Measurements from ENCODE around the gene ADCY9. TPM values are rescaled to one million over a fixed set of nuclear protein-coding genes. Genes with fewer than 3 reads are reported as not detected.

Gene ADCY9
- total RNA-seq, 1 experiment from 2014 or later = 11.5 TPM

DNA sequence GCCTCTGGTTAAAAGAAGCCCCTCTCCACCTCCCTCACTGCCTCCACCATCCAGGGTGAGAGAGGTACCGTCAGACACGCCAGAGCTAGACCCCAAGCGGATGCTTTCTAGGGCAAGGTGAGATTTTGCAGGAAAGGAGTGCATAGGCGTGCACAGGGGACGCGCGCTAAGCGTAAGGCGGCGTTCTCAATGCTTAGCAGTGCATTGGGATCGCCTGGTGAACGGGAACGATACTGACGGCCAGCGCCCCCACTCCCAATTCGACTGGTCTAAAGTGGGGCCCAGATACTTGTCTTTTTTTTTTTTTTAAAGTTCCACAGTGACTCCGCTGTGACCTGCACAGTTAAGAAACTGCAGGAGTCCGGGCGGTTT is 177.8 kb downstream of the ADCY9 start:
- TF ChIP-seq, protein P1, sequence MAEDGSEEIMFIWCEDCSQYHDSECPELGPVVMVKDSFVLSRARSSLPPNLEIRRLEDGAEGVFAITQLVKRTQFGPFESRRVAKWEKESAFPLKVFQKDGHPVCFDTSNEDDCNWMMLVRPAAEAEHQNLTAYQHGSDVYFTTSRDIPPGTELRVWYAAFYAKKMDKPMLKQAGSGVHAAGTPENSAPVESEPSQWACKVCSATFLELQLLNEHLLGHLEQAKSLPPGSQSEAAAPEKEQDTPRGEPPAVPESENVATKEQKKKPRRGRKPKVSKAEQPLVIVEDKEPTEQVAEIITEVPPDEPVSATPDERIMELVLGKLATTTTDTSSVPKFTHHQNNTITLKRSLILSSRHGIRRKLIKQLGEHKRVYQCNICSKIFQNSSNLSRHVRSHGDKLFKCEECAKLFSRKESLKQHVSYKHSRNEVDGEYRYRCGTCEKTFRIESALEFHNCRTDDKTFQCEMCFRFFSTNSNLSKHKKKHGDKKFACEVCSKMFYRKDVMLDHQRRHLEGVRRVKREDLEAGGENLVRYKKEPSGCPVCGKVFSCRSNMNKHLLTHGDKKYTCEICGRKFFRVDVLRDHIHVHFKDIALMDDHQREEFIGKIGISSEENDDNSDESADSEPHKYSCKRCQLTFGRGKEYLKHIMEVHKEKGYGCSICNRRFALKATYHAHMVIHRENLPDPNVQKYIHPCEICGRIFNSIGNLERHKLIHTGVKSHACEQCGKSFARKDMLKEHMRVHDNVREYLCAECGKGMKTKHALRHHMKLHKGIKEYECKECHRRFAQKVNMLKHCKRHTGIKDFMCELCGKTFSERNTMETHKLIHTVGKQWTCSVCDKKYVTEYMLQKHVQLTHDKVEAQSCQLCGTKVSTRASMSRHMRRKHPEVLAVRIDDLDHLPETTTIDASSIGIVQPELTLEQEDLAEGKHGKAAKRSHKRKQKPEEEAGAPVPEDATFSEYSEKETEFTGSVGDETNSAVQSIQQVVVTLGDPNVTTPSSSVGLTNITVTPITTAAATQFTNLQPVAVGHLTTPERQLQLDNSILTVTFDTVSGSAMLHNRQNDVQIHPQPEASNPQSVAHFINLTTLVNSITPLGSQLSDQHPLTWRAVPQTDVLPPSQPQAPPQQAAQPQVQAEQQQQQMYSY (CRISPR knock-in tag; IDR thresholded peaks at IDR 0.05) = no peak
- TF ChIP-seq, protein P2, sequence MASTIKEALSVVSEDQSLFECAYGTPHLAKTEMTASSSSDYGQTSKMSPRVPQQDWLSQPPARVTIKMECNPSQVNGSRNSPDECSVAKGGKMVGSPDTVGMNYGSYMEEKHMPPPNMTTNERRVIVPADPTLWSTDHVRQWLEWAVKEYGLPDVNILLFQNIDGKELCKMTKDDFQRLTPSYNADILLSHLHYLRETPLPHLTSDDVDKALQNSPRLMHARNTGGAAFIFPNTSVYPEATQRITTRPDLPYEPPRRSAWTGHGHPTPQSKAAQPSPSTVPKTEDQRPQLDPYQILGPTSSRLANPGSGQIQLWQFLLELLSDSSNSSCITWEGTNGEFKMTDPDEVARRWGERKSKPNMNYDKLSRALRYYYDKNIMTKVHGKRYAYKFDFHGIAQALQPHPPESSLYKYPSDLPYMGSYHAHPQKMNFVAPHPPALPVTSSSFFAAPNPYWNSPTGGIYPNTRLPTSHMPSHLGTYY (CRISPR knock-in tag; IDR thresholded peaks at IDR 0.05) = no peak
- TF ChIP-seq NFE2L1 (CRISPR knock-in tag; IDR thresholded peaks at IDR 0.05) (no peak), JUN (CRISPR knock-in tag; IDR thresholded peaks at IDR 0.05) (no peak), CBFB (CRISPR knock-in tag; IDR thresholded peaks at IDR 0.05; ENCODE audit: low read depth) (no peak), GTF2I (CRISPR knock-in tag; conservative IDR thresholded peaks at IDR 0.05) (no peak)
- TF ChIP-seq, protein P3, sequence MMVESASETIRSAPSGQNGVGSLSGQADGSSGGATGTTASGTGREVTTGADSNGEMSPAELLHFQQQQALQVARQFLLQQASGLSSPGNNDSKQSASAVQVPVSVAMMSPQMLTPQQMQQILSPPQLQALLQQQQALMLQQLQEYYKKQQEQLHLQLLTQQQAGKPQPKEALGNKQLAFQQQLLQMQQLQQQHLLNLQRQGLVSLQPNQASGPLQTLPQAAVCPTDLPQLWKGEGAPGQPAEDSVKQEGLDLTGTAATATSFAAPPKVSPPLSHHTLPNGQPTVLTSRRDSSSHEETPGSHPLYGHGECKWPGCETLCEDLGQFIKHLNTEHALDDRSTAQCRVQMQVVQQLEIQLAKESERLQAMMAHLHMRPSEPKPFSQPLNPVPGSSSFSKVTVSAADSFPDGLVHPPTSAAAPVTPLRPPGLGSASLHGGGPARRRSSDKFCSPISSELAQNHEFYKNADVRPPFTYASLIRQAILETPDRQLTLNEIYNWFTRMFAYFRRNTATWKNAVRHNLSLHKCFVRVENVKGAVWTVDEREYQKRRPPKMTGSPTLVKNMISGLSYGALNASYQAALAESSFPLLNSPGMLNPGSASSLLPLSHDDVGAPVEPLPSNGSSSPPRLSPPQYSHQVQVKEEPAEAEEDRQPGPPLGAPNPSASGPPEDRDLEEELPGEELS (CRISPR knock-in tag; IDR thresholded peaks at IDR 0.05) = no peak
- TF ChIP-seq, protein P4, sequence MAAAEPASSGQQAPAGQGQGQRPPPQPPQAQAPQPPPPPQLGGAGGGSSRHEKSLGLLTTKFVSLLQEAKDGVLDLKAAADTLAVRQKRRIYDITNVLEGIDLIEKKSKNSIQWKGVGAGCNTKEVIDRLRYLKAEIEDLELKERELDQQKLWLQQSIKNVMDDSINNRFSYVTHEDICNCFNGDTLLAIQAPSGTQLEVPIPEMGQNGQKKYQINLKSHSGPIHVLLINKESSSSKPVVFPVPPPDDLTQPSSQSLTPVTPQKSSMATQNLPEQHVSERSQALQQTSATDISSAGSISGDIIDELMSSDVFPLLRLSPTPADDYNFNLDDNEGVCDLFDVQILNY (CRISPR knock-in tag; IDR thresholded peaks at IDR 0.05) = no peak
- TF ChIP-seq, protein P5, sequence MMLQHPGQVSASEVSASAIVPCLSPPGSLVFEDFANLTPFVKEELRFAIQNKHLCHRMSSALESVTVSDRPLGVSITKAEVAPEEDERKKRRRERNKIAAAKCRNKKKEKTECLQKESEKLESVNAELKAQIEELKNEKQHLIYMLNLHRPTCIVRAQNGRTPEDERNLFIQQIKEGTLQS (CRISPR knock-in tag; conservative IDR thresholded peaks at IDR 0.05) = no peak
- DNase-seq (ENCODE audit: low spot score) (no peak), ATAC-seq (no peak)
- H3K9me3 Mint-ChIP-seq = peaks cover 17% of the 10 kb centered on the region
- no peak overlapping the region; the same call in 1 of the 2 replicates for H3K4me3 Mint-ChIP-seq
- 0 out of 2 replicates have a peak, but pooled peaks cover 1% of the 10 kb centered on the region for H3K27me3 Mint-ChIP-seq (ENCODE audit: low read depth)
- ChIA-PET POLR2A (interaction anchor here (0.5 kb wide), 1 partner anchor 245 kb away, joined by 3 read pairs; no protein-coding TSS in a partner anchor), CTCF (interaction anchor here (0.6 to 3.3 kb wide), 58 partner anchors 9 to 466 kb away, joined by 3 to 35 read pairs (median 4); partner anchors contain the start of gene CREBBP)
- H3K36me3 Mint-ChIP-seq = peaks cover 8% of the 10 kb centered on the region
- H3K4me1 Mint-ChIP-seq = peaks cover 5% of the 10 kb centered on the region
- no peak overlapping the region for H3K27ac Mint-ChIP-seq

DNA sequence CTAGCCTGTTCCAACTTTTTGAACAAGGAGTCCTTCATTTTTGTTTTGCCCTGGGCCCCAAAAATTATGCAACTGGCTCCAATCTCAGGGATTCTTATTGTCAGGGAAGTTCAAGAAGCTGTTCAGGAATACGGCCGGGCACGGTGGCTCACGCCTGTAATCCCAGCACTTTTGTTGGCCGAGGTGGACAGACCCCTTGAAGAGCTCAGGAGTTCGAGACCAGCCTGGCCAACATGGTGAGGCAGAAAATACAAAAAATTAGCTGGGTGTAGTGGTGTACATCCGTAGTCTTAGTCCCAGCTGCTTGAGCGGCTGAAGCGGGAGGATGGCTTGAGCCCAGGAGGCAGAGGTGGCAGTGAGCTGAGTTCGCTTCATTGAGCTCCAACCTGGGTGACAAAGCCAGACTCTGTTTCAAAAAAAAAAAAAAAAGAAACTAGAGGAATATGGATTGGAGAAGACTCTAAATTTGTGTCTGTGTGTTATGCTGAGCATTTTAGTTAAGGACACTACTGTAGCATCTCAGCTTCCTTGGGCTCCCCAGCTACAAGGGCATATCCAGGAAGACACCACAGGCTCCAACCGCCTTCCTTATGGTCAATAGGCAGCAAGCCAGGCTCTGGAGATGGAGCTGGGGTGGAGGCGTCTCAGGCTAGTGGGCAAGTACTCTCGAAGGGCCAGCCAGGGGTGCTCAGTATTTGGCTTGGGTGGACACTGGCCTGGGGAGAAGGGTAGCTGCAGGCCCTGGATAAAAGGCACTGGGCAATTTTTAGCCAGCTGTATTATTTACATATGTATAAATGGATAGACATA is 179.0 kb downstream of the ADCY9 start:
- Mint-ChIP-seq H3K27me3 (ENCODE audit: low read depth) (no peaks in the 10 kb centered on the region), H3K36me3 (peaks cover 3% of the 10 kb centered on the region; the same call in 1 of the 2 replicates), H3K4me3 (no peak overlapping the region), H3K9me3 (peaks cover 7% of the 10 kb centered on the region), H3K27ac (no peak overlapping the region), H3K4me1 (peaks cover 5% of the 10 kb centered on the region)
- CTCF ChIA-PET = interaction anchor here (0.6 to 1.1 kb wide), 3 partner anchors 16 to 325 kb away, joined by 3 to 5 read pairs (median 3); no protein-coding TSS in a partner anchor
- ATAC-seq = no peak
- POLR2A ChIA-PET = no interaction called here
- no peak for DNase-seq (ENCODE audit: low spot score)
- TF ChIP-seq, protein P1 (CRISPR knock-in tag; IDR thresholded peaks at IDR 0.05) = no peak
- TF ChIP-seq, protein P6, sequence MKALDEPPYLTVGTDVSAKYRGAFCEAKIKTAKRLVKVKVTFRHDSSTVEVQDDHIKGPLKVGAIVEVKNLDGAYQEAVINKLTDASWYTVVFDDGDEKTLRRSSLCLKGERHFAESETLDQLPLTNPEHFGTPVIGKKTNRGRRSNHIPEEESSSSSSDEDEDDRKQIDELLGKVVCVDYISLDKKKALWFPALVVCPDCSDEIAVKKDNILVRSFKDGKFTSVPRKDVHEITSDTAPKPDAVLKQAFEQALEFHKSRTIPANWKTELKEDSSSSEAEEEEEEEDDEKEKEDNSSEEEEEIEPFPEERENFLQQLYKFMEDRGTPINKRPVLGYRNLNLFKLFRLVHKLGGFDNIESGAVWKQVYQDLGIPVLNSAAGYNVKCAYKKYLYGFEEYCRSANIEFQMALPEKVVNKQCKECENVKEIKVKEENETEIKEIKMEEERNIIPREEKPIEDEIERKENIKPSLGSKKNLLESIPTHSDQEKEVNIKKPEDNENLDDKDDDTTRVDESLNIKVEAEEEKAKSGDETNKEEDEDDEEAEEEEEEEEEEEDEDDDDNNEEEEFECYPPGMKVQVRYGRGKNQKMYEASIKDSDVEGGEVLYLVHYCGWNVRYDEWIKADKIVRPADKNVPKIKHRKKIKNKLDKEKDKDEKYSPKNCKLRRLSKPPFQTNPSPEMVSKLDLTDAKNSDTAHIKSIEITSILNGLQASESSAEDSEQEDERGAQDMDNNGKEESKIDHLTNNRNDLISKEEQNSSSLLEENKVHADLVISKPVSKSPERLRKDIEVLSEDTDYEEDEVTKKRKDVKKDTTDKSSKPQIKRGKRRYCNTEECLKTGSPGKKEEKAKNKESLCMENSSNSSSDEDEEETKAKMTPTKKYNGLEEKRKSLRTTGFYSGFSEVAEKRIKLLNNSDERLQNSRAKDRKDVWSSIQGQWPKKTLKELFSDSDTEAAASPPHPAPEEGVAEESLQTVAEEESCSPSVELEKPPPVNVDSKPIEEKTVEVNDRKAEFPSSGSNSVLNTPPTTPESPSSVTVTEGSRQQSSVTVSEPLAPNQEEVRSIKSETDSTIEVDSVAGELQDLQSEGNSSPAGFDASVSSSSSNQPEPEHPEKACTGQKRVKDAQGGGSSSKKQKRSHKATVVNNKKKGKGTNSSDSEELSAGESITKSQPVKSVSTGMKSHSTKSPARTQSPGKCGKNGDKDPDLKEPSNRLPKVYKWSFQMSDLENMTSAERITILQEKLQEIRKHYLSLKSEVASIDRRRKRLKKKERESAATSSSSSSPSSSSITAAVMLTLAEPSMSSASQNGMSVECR (CRISPR knock-in tag; IDR thresholded peaks at IDR 0.05; ENCODE audit: borderline replicate concordance) = no peak
- no peak for TF ChIP-seq ZNF317 (CRISPR knock-in tag; IDR thresholded peaks at IDR 0.05; ENCODE audit: borderline replicate concordance, low read depth)
